K562 (cell line): ENCODE results near the gene IBA57. TPM values are rescaled to one million over a fixed set of nuclear protein-coding genes. Genes with fewer than 3 reads are reported as not detected.

Source experiments
- ATAC-seq: fragments of 200-7000 bp; cut with Tn5 transposase; 3 replicates; pipeline ENCODE4 v1.9.1; 2020; ENCODE audit warnings: moderate library complexity
- BruUV-seq: library from RNA; stranded (reverse); fragments of 400-500 nt; replicated peaks from 2 replicates; lab custom pipeline; 2021; lab: Mats Ljungman, UMichigan
- CTCF ChIA-PET: fragments of 300-600 bp; formaldehyde crosslinking; extraction: SDS; loops from one replicate; lab custom pipeline; 2021; ENCODE audit warnings: low intra/inter-chr PET ratio; lab: Yijun Ruan, JAX
- POLR2A ChIA-PET: fragments of 300-600, 350-650 bp; sonication (Branson Sonifier 250); formaldehyde crosslinking; extraction: SDS; loops from one replicate; lab custom pipeline; 2021; ENCODE audit warnings: antibody characterized with exemption, inconsistent platforms; lab: Yijun Ruan, JAX
- DNase-seq, 4 experiments: peaks; one replicate each; pipeline versions ENCODE4 v3.0.0 to v3.0.0-alpha.2; 2011 to 2018; ENCODE audit warnings: low spot score in 3 of 4, mixed read lengths in 3 of 4; ENCODE audit errors: extremely low read depth in 1 of 4
- FAIRE-seq: peaks from 2 replicates; lab custom pipeline; 2011; peaks lifted over from hg19 to GRCh38; lab: Jason Lieb, UNC
- H2AFZ ChIP-seq: 2 replicates; pipeline ENCODE4 v1.6.0; 2011; ENCODE audit warnings: low read depth, low read length, control low read depth, inconsistent platforms
- H3K27ac ChIP-seq: fragments of 200-600 bp; 3 replicates; pipeline ENCODE4 v1.8.0; 2011; ENCODE audit warnings: low read depth, mild to moderate bottlenecking, control low read depth, inconsistent platforms, low read length, moderate library complexity, mixed read lengths; ENCODE audit errors: extremely low read depth
- H3K27me3 ChIP-seq, 2 experiments: fragments of 300-600 bp in 1 of 2; 2 replicates in 1 of 2; 3 replicates in 1 of 2; pipeline versions ENCODE4 v1.6.0 to v1.8.0; 2011; ENCODE audit warnings: inconsistent platforms in 2 of 2, low read length in 2 of 2, mild to moderate bottlenecking in 1 of 2, mixed read lengths in 1 of 2, moderate library complexity in 1 of 2; ENCODE audit not compliant: control insufficient read depth in 2 of 2, insufficient read depth in 2 of 2
- H3K36me3 ChIP-seq: fragments of 300-600 bp; 3 replicates; pipeline ENCODE4 v1.8.0; 2011; ENCODE audit warnings: mild to moderate bottlenecking, low read length, inconsistent platforms; ENCODE audit not compliant: control insufficient read depth, insufficient read depth
- H3K4me1 ChIP-seq, 2 experiments: fragments of 200-600 bp in 1 of 2; replicated peaks in 1 of 2; 2 replicates in 1 of 2; 3 replicates in 1 of 2; pipeline versions ENCODE4 v1.5.1 to v1.8.0; 2011; ENCODE audit warnings: inconsistent platforms in 2 of 2, low read length in 2 of 2, mild to moderate bottlenecking in 1 of 2, mixed read lengths in 1 of 2, moderate library complexity in 1 of 2; ENCODE audit not compliant: control insufficient read depth in 2 of 2, insufficient read depth in 2 of 2
- H3K4me2 ChIP-seq: 2 replicates; pipeline ENCODE4 v1.6.1; 2011; ENCODE audit warnings: low read length, control low read depth, inconsistent platforms, mixed read lengths; ENCODE audit not compliant: insufficient read depth
- H3K4me3 ChIP-seq: fragments of 200-600 bp; sonication (generic), shearing (Covaris generic); 2 replicates; pipeline ENCODE4 v1.5.1; 2016; ENCODE audit warnings: control low read depth, inconsistent platforms
- H3K79me2 ChIP-seq: fragments of 200-600 bp; 3 replicates; pipeline ENCODE4 v1.8.0; 2011; ENCODE audit warnings: low read length, inconsistent platforms; ENCODE audit not compliant: control insufficient read depth, insufficient read depth
- H3K9ac ChIP-seq, 2 experiments: 2 replicates each; pipeline versions ENCODE4 v1.6.0 to v1.6.1; 2011; ENCODE audit warnings: low read depth in 2 of 2, low read length in 2 of 2, control low read depth in 1 of 2, inconsistent platforms in 1 of 2, mild to moderate bottlenecking in 1 of 2, mixed read lengths in 1 of 2; ENCODE audit not compliant: insufficient read depth in 1 of 2
- H3K9me1 ChIP-seq: one replicate; pipeline ENCODE4 v1.6.0; 2011; ENCODE audit warnings: inconsistent platforms, mild to moderate bottlenecking, low read length, moderate library complexity; ENCODE audit not compliant: control insufficient read depth, insufficient read depth
- H3K9me3 ChIP-seq: replicated peaks from 2 replicates; pipeline ENCODE4 v1.5.1; 2011; ENCODE audit warnings: low read depth, low read length, inconsistent platforms; ENCODE audit not compliant: control insufficient read depth, insufficient read depth
- H4K20me1 ChIP-seq: replicated peaks from 2 replicates; pipeline ENCODE4 v1.6.1; 2011; ENCODE audit warnings: low read length, inconsistent platforms, mixed read lengths; ENCODE audit not compliant: control insufficient read depth, insufficient read depth
- CBFA2T2 ChIP-seq: fragments of 450-650 bp; conservative IDR thresholded peaks from 2 replicates; pipeline ENCODE4 v1.6.1; 2017; ENCODE audit warnings: mild to moderate bottlenecking
- ETS2 ChIP-seq: IDR thresholded peaks from 2 replicates; pipeline ENCODE4 v1.6.1; 2016; ENCODE audit warnings: borderline replicate concordance, missing genetic modification characterization, mild to moderate bottlenecking, moderate library complexity, missing compliant biosample characterization; ENCODE audit not compliant: poor library complexity, severe bottlenecking
- LARP7 ChIP-seq: fragments of 450-650 bp; IDR thresholded peaks from 2 replicates; pipeline ENCODE4 v1.6.1; 2016
- MLLT1 ChIP-seq, 2 experiments: fragments of 450-650 bp; IDR thresholded peaks; 2 replicates each; pipeline ENCODE4 v1.6.1; 2016
- NFATC3 ChIP-seq: fragments of 450-650 bp; IDR thresholded peaks from 2 replicates; pipeline ENCODE4 v1.6.1; 2017; ENCODE audit warnings: mild to moderate bottlenecking
- NFRKB ChIP-seq: fragments of 450-650 bp; IDR thresholded peaks from 2 replicates; pipeline ENCODE4 v1.6.1; 2016; ENCODE audit warnings: low read depth
- POLR2B ChIP-seq: fragments of 450-650 bp; IDR thresholded peaks from 2 replicates; pipeline ENCODE4 v1.6.1; 2018; ENCODE audit warnings: low read depth; ENCODE audit not compliant: partially characterized antibody
- PREB ChIP-seq: sonication (generic); formaldehyde crosslinking; IDR thresholded peaks from 2 replicates; pipeline ENCODE4 v1.8.1; 2023; ENCODE audit warnings: mild to moderate bottlenecking, missing genetic modification reagents
- RBM39 ChIP-seq: fragments of 200-400 bp; formaldehyde crosslinking; optimal IDR thresholded peaks from 2 replicates; pipeline ENCODE3; 2018; ENCODE audit warnings: low read depth, low read length
- YBX1 ChIP-seq: fragments of 450-650 bp; IDR thresholded peaks from 2 replicates; pipeline ENCODE4 v1.7.1; 2016; ENCODE audit warnings: mild to moderate bottlenecking
- ZNF347 ChIP-seq: fragments of 450-650 bp; formaldehyde crosslinking; IDR thresholded peaks from 2 replicates; pipeline ENCODE4 v1.4.0; 2020; ENCODE audit warnings: low read depth, mild to moderate bottlenecking, moderate library complexity
- WGBS: fragments of 100-300 bp; shearing (Covaris generic); methylation state at CpG from one replicate; pipeline ENCODE4 v1.1.6; 2016; ENCODE audit warnings: low coverage, mixed read lengths; ENCODE audit not compliant: insufficient coverage; ENCODE audit errors: missing lambda C conversion rate; 5-methylcytosine and 5-hydroxymethylcytosine counted together
- in situ Hi-C: fragments of 300-500 bp; cut with MboI; formaldehyde crosslinking; loops from 4 replicates; pipeline ENCODE4 v1.15.0; 2018; ENCODE audit warnings: inconsistent platforms, mixed read lengths
- intact Hi-C: fragments of 100-400 bp; cut with micrococcal nuclease; formaldehyde crosslinking; loops from 2 replicates; pipeline ENCODE4 v1.14.2; 2022
- polyA plus RNA-seq, 8 experiments: library from polyadenylated mRNA; depleted of rRNA in 4 of 8; stranded (reverse) in 5 of 8; unstranded in 3 of 8; fragments of >200 nt; fragmentation: Nextera tagmentation in 2 of 8; fragmentation: Illumina TruSeq in 1 of 8; extraction: Ambion mirVana in 2 of 8; extraction: Trizol in 1 of 8; gene quantifications; 2 replicates each; pipeline versions ENCODE4 v1.2.1 to v1.2.3, GENCODE V29; 2011 to 2014; ENCODE audit warnings: inconsistent platforms in 1 of 8, missing spikeins in 1 of 8
- total RNA-seq, 7 experiments: library from RNA; depleted of rRNA in 6 of 7; stranded (reverse); fragments of >200 nt in 6 of 7; fragmentation: Illumina TruSeq in 2 of 7; extraction: Trizol in 2 of 7; gene quantifications; 2 replicates each; pipeline versions ENCODE4 v1.2.1 to v1.2.3, GENCODE V29; 2011 to 2021; ENCODE audit warnings: low replicate concordance in 1 of 7
- TF ChIP-seq, protein P1 (sequence below): fragments of 200-800 bp; sonication (Bioruptor generic); IDR thresholded peaks from 2 replicates; pipeline ENCODE4 v1.6.1; 2016; ENCODE audit warnings: missing genetic modification characterization, missing compliant biosample characterization
- TF ChIP-seq, protein P2 (sequence below): sonication (generic); formaldehyde crosslinking; IDR thresholded peaks from 2 replicates; pipeline ENCODE4 v1.9.0; 2022; ENCODE audit warnings: mild to moderate bottlenecking, missing genetic modification reagents

The IBA57 gene
- total and polyA plus RNA-seq, 9 of the 15 experiments (the other 6 are each of a cell fraction or from before 2014, with no cell fraction given), result 0.77 to 15.5 (median 2.7) TPM

- Histone ChIP-seq H3K4me2 (peak overlapping the region; percentile 74), H3K9ac (peak overlapping the region in 1 of 2 experiments; percentile 86; a peak in 2 of 4 replicates), H3K9me1 (peaks cover 24% of the 10 kb centered on the region), H3K4me1 (peaks cover 57 to 90% of the 10 kb centered on the region in 2 experiments), H2AFZ (no peak overlapping the region), H3K36me3 (peaks cover 53% of the 10 kb centered on the region; the same call in 2 of the 3 replicates), H4K20me1 (peaks cover 68% of the 10 kb centered on the region), H3K27ac (no peak overlapping the region), H3K9me3 (no peaks in the 10 kb centered on the region), H3K27me3 (no peaks in the 10 kb centered on the region), H3K79me2 (peaks cover 86% of the 10 kb centered on the region), H3K4me3 (no peak overlapping the region)
- intact Hi-C loops (no loop called here), in situ Hi-C loops (no loop called here)
- ChIA-PET CTCF (no interaction called here), POLR2A (interaction anchor here (0.6 to 6.0 kb wide), 10 partner anchors 8 to 314 kb away, joined by 3 to 47 read pairs (median 3); partner anchors contain the start of genes IBA57 and MRPL55)
- no peak for FAIRE-seq
- 81% methylated on average over 12 of the region's 12 CpGs for WGBS
- no peak for ATAC-seq
- no peak for DNase-seq
- BruUV-seq, result no TSS peak
- no peak for TF ChIP-seq NFATC3
- no peak for TF ChIP-seq CBFA2T2
- no peak for TF ChIP-seq NFRKB
- TF ChIP-seq ZNF347 (CRISPR knock-in tag), result no peak
- TF ChIP-seq, protein P1, sequence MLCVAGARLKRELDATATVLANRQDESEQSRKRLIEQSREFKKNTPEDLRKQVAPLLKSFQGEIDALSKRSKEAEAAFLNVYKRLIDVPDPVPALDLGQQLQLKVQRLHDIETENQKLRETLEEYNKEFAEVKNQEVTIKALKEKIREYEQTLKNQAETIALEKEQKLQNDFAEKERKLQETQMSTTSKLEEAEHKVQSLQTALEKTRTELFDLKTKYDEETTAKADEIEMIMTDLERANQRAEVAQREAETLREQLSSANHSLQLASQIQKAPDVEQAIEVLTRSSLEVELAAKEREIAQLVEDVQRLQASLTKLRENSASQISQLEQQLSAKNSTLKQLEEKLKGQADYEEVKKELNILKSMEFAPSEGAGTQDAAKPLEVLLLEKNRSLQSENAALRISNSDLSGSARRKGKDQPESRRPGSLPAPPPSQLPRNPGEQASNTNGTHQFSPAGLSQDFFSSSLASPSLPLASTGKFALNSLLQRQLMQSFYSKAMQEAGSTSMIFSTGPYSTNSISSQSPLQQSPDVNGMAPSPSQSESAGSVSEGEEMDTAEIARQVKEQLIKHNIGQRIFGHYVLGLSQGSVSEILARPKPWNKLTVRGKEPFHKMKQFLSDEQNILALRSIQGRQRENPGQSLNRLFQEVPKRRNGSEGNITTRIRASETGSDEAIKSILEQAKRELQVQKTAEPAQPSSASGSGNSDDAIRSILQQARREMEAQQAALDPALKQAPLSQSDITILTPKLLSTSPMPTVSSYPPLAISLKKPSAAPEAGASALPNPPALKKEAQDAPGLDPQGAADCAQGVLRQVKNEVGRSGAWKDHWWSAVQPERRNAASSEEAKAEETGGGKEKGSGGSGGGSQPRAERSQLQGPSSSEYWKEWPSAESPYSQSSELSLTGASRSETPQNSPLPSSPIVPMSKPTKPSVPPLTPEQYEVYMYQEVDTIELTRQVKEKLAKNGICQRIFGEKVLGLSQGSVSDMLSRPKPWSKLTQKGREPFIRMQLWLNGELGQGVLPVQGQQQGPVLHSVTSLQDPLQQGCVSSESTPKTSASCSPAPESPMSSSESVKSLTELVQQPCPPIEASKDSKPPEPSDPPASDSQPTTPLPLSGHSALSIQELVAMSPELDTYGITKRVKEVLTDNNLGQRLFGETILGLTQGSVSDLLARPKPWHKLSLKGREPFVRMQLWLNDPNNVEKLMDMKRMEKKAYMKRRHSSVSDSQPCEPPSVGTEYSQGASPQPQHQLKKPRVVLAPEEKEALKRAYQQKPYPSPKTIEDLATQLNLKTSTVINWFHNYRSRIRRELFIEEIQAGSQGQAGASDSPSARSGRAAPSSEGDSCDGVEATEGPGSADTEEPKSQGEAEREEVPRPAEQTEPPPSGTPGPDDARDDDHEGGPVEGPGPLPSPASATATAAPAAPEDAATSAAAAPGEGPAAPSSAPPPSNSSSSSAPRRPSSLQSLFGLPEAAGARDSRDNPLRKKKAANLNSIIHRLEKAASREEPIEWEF (CRISPR knock-in tag), result no peak
- TF ChIP-seq, protein P2, sequence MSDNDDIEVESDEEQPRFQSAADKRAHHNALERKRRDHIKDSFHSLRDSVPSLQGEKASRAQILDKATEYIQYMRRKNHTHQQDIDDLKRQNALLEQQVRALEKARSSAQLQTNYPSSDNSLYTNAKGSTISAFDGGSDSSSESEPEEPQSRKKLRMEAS (CRISPR knock-in tag), result 0 out of 2 replicates have a peak, but pooled peaks have one; percentile 38
- TF ChIP-seq YBX1, result no peak
- TF ChIP-seq RBM39, result no peak
- TF ChIP-seq POLR2B, result peak; percentile 31
- TF ChIP-seq PREB (CRISPR knock-in tag), result no peak
- no peak for TF ChIP-seq MLLT1 (IDR thresholded peaks at IDR 0.05)
- TF ChIP-seq LARP7, result no peak
- no peak for TF ChIP-seq ETS2 (tag)
Measured at GRCh38 chr1:228143480-228144192, 22.0 kb upstream of the IBA57 start.
